GM18907 (cell line): Measurements from ENCODE around the gene A4GALT.
"Not testable (repeated sequence)": the region's sequence is repeated elsewhere in the genome, so short reads cannot be mapped to it uniquely, and the experiment has no call there.

Experiments
- ATAC-seq: cut with Tn5 transposase; IDR thresholded peaks from one replicate; pipeline ENCODE4 v1.9.1; 2021; ENCODE audit warnings: mild to moderate bottlenecking, moderate library complexity; ENCODE audit not compliant: unreplicated experiment

Gene A4GALT

DNA sequence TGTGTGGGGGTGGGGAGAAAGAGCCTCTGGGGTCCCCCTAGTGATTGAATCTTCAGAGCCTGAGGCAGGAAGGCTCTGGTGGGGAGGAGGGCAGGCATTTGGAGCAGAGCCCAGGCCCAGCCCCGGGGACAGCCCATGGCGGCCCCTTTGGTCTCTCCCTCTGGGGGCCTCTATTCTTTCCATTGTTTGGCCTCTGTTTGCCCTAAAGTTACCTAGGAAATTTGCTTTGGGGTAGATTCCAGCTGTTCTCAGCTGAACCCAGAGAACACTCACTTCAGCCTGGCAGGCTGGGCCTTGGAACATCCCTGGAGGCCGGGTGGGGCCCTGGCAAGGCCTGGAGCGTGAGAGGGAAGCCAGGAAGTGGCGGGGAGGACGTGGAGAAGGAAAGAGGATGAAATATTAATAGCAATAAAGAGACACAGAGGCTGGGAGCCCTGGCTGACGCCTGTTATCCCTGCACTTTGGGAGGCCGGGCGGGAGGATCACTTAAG is 22.9 kb upstream of the A4GALT start:
- no peak for ATAC-seq

DNA sequence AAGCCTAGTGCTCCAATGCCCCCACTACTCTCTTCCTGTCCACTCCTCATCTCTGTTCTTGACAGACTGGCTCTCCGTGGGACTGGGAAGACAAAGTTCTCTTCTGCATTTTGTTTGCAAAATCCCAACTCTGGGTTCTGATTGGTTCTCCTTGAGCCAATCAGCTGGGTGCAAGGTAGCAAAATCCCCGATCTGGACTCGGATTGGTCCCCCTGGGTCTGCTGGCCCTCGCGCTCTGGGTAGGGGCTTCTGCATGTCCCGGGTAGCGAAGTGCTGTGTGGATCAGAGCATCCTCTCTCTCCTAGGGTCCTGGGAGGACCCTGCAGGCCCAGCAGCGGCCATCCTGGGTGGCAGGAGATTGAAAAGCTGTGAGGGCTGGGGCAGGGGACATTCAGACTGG is 22.3 kb upstream of the A4GALT start:
- no peak for ATAC-seq

- not testable (repeated sequence) for ATAC-seq
These were observed 19.6 kb upstream of the A4GALT start for GRCh38 chr22:42740320-42740719.

DNA sequence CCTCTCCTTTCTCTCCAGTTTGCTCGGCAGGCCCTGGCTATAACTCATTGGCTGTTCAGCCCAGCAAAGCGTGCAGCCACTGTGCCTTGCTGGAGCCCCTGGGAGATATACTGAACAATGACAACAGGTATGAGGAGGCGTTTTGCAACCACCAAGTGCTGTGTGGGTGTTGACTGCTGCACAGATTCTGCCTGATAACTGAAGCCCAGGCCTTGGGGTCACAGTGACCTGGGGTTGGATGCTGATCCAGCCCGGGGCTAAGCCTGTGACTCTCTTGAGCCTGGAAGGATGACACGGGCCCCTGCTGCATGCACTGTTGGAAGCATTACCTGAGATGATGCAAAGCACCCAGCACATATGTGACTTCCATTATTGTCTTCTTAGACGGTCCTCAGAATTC is 13.7 kb upstream of the A4GALT start:
- no peak for ATAC-seq

DNA sequence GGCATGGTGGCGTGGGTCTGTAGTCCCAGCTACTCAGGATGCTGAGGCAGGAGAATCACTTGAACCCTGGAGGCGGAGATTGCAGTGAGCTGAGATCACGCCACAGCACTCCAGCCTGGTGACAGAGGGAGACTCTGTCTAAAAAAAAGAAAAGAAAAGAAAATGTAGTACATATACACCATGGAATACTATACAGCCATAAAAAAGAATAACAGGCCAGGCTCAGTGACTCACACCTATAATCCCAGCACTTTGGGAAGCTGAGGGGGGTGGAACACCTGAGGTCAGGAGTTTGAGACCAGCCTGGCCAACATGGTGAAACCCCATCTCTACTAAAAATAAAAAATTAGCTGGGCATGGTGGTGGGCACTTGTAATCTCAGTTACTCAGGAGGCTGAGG is 12.7 kb upstream of the A4GALT start:
- ATAC-seq: not testable (repeated sequence)

DNA sequence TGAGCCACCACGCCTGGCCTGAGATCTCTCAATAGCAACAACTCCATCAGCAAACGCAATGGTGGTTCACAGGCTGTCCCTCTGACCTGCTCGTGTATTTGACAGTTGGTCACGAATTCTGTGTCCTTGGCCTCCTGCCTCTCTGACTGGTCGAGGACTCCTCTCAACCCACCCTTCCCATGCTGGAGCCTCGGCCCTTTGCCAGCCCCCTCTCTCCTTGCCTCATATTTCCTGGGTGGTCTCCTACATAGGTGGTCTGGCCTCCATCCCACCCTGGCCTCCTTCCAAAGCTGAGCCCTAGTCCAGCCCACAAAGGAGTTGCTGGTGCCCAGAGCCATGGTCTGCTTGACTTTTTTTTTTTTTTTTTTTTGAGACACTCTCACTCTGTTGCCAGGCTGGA is 11.4 kb upstream of the A4GALT start:
- ATAC-seq: no peak

GRCh38 chr22:42726811-42727210 is 6.1 kb upstream of the A4GALT start:
- no peak for ATAC-seq

- ATAC-seq: no peak
These were observed 5.1 kb upstream of the A4GALT start for GRCh38 chr22:42725606-42726355.

DNA sequence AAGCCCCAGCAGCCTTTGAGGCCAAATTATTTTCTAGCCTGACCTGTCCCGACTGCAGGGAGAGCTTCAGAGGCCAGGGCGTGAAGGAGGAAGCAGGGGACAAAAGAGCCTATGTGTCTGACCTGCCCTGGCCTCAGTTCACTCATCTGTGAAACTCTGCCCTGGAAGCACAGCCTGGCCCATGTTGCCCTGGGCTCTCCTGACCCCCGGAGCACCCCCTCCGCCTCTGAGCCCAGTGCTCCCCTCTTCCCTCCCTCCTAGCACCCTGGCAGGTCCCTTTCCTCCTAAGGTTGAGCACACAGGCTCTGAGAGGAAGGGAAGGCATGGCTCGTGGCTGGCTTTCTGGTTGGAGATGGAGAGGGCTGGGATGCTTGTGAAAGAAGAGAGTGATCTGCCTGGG is 3.4 kb upstream of the A4GALT start:
- ATAC-seq: no peak

GRCh38 chr22:42721045-42721434 is 370 bp upstream of the A4GALT start:
- no peak for ATAC-seq

DNA sequence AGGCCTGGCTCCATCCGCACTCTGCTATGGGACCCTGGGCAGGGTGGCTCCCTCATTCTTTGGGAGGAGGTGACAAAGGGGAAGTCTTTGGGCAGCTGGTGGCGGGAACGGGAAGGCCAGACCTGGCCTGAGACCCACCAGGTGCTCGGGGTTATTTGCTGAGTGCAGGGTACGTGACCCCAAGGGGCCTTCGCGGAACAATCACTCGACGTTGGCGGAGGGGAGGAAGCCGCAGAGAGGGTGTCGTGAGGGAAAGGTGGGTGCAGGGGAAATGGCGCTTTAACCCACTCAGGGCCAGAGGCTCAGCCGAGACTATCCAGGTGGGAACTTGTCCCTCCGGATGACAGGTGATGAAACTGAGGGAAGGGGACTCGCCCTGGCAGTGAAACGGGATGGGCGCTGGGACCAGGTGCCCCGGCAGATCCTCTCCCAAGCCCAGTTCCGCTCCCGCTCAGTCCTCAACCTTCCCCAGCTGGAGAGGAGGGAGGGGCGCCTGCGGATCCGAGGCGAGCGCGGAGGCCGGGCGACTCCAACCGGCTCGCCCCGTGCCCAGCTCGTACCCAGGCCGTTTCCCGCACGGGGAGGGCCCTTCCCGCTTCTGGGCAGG is 911 bp downstream of the A4GALT start:
- ATAC-seq: no peak

GRCh38 chr22:42719133-42719532 is 1.5 kb downstream of the A4GALT start:
- no peak for ATAC-seq

DNA sequence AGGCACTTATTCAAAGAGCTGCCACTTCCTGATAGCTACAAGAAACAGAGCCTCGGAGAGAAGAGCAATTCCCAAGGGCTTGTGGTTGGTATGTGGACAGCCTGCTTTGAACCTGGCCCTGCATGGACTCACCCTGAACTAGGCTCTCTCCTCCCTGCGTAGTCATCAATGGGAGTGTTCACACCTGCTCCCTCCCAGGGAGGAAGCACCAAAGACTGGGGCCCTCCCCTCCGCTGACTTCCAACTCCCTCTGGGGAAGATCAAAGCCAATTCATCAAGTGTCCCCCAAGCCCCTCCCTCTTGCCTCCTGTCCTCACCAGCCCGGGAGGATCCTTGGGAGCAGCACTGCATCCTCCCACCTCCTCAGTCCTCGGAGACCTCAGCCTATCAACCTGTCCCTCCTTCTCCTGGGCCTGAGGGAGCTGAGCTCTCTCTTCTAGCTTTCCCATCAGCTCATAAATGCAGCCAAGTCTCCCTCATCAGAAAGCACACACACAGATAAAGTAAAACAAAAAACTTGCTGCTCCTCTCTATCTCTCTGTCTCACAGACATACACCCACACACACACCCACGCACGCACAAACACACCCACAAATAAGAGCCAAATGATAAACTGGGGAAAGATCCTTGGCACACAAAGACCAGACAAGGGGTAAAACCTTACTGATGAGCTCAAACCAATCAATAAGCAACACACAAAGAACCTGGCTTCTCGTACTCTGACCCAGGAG is 3.3 kb downstream of the A4GALT start:
- ATAC-seq: peak; percentile 21

- peak; percentile 49 for ATAC-seq
These were observed 4.0 kb downstream of the A4GALT start for GRCh38 chr22:42716649-42717127.

DNA sequence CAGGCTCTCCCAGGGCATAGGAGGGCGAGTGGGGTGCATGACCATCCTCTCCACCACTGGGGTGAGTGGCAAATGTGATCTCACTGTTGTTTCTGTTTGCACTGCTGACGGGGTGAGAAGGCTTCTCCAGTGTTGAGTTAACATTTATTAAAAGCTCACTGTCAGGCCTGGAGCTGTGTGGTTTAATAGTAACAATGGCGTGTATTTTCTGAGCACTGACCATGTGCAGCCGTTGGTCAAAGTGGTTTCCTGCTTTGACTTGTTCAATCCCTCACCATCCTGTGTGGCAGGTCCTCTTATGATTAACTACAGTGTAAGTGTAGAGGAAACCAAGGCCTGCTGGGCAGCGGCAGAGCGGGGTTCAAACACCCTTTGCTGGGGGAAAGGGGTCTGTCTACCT is 4.4 kb downstream of the A4GALT start:
- ATAC-seq: peak; percentile 51

GRCh38 chr22:42714768-42715390 is 5.8 kb downstream of the A4GALT start:
- no peak for ATAC-seq

DNA sequence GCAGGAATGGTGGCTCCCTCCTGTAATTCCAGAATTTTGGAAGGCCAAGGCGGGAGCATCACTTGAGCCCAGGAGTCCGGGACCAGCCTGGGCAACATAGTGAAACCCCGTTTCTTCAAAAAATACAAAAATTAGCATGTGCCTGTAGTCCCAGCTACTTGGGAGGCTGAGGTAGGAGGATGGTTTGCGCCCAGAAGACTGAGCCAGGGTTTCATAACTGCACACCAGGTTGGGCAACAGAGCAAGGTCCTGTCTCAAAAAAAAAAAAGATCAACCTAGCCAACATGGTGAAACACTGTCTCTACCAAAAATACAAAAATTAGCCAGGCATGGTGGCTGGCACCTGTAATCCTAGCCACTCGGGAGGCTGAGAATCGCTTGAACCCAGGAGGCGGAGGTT is 6.4 kb downstream of the A4GALT start:
- ATAC-seq: no peak

- no peak for ATAC-seq
These were observed 8.5 kb downstream of the A4GALT start for GRCh38 chr22:42711895-42712837.

- no peak for ATAC-seq
These were observed 9.4 kb downstream of the A4GALT start for GRCh38 chr22:42711281-42711731.

- no peak for ATAC-seq
These were observed 12.3 kb downstream of the A4GALT start for GRCh38 chr22:42708417-42708816.
